ENCODE data around the gene SOCS1.
"Not testable (repeated sequence)": the region's sequence is repeated elsewhere in the genome, so short reads cannot be mapped to it uniquely, and the experiment has no call there.

SOCS1 gene

GRCh38 chr16:11235703-11235991, 20.4 kb downstream of the SOCS1 start:
- H3K36me3 Mint-ChIP-seq = no peaks in the 10 kb centered on the region
- H3K4me1 Mint-ChIP-seq = peaks cover 14% of the 10 kb centered on the region
- no peak overlapping the region for H3K4me3 Mint-ChIP-seq
- no peak for ATAC-seq (ENCODE audit: low read depth)
- H3K27me3 Mint-ChIP-seq = no peaks in the 10 kb centered on the region
- no peak overlapping the region for H3K27ac Mint-ChIP-seq
- H3K9me3 Mint-ChIP-seq = no peaks in the 10 kb centered on the region
- no peak for DNase-seq (ENCODE audit: low spot score in 2 of 2)

- Mint-ChIP-seq H3K4me3 (no peak overlapping the region), H3K27ac (no peak overlapping the region), H3K4me1 (peaks cover 14% of the 10 kb centered on the region)
These were observed 20.9 kb downstream of the SOCS1 start for GRCh38 chr16:11234884-11235702.

GRCh38 chr16:11233727-11234376, 22.2 kb downstream of the SOCS1 start:
- Mint-ChIP-seq H3K36me3 (no peaks in the 10 kb centered on the region), H3K9me3 (no peaks in the 10 kb centered on the region), H3K27me3 (no peaks in the 10 kb centered on the region), H3K4me3 (no peak overlapping the region), H3K27ac (no peak overlapping the region), H3K4me1 (peaks cover 18% of the 10 kb centered on the region)
- ATAC-seq (ENCODE audit: low read depth) (no peak), DNase-seq (ENCODE audit: low spot score in 2 of 2) (no peak)

More at GRCh38 chr16:11234884-11235702, 20.9 kb downstream of the SOCS1 start:
- ATAC-seq (ENCODE audit: low read depth) (no peak), DNase-seq (ENCODE audit: low spot score in 2 of 2) (no peak)
- H3K27me3 Mint-ChIP-seq = no peaks in the 10 kb centered on the region
- no peaks in the 10 kb centered on the region for H3K36me3 Mint-ChIP-seq
- no peaks in the 10 kb centered on the region for H3K9me3 Mint-ChIP-seq

GRCh38 chr16:11232852-11233726, 22.9 kb downstream of the SOCS1 start:
- peak; percentile 82 for ATAC-seq (ENCODE audit: low read depth)
- peak; percentile 41 to 51 for DNase-seq (ENCODE audit: low spot score in 2 of 2)
- Mint-ChIP-seq H3K27me3 (no peaks in the 10 kb centered on the region), H3K4me3 (peak overlapping the region; percentile 77), H3K36me3 (no peaks in the 10 kb centered on the region), H3K27ac (no peak overlapping the region), H3K4me1 (peaks cover 22% of the 10 kb centered on the region), H3K9me3 (no peaks in the 10 kb centered on the region)

GRCh38 chr16:11232302-11232851, 23.6 kb downstream of the SOCS1 start:
- H3K27me3 Mint-ChIP-seq = no peaks in the 10 kb centered on the region
- no peaks in the 10 kb centered on the region for H3K36me3 Mint-ChIP-seq
- H3K9me3 Mint-ChIP-seq = no peaks in the 10 kb centered on the region

GRCh38 chr16:11231367-11231970, 24.5 kb downstream of the SOCS1 start:
- Mint-ChIP-seq H3K9me3 (no peaks in the 10 kb centered on the region), H3K36me3 (no peaks in the 10 kb centered on the region), H3K27ac (no peak overlapping the region), H3K27me3 (no peaks in the 10 kb centered on the region), H3K4me1 (peaks cover 22% of the 10 kb centered on the region), H3K4me3 (no peak overlapping the region)
- DNase-seq (ENCODE audit: low spot score in 2 of 2) (no peak), ATAC-seq (ENCODE audit: low read depth) (no peak)

More at GRCh38 chr16:11232302-11232851, 23.6 kb downstream of the SOCS1 start:
- Mint-ChIP-seq H3K27ac (no peak overlapping the region), H3K4me3 (peak overlapping the region; percentile 77), H3K4me1 (peaks cover 22% of the 10 kb centered on the region)
- ATAC-seq (ENCODE audit: low read depth) (no peak), DNase-seq (ENCODE audit: low spot score in 2 of 2) (no peak)

- DNase-seq (ENCODE audit: low spot score in 2 of 2) (no peak), ATAC-seq (ENCODE audit: low read depth) (no peak)
- Mint-ChIP-seq H3K27ac (no peak overlapping the region), H3K36me3 (no peaks in the 10 kb centered on the region), H3K4me3 (no peak overlapping the region), H3K9me3 (no peaks in the 10 kb centered on the region), H3K27me3 (no peaks in the 10 kb centered on the region), H3K4me1 (peaks cover 29% of the 10 kb centered on the region)
These were observed 26.1 kb downstream of the SOCS1 start for GRCh38 chr16:11229906-11230305.

GRCh38 chr16:11229432-11229831, 26.6 kb downstream of the SOCS1 start:
- ATAC-seq (ENCODE audit: low read depth) = no peak
- no peak for DNase-seq (ENCODE audit: low spot score in 2 of 2)
- Mint-ChIP-seq H3K27me3 (no peaks in the 10 kb centered on the region), H3K27ac (no peak overlapping the region), H3K4me1 (peaks cover 34% of the 10 kb centered on the region), H3K4me3 (no peak overlapping the region), H3K36me3 (no peaks in the 10 kb centered on the region), H3K9me3 (no peaks in the 10 kb centered on the region)

- H3K4me3 Mint-ChIP-seq = peak overlapping the region; percentile 86
- peaks cover 26% of the 10 kb centered on the region for H3K4me1 Mint-ChIP-seq
- ATAC-seq (ENCODE audit: low read depth) (no peak), DNase-seq (ENCODE audit: low spot score in 2 of 2) (no peak)
- peak overlapping the region; percentile 89 for H3K27ac Mint-ChIP-seq
- H3K36me3 Mint-ChIP-seq = no peaks in the 10 kb centered on the region
- H3K27me3 Mint-ChIP-seq = no peaks in the 10 kb centered on the region
- H3K9me3 Mint-ChIP-seq = no peaks in the 10 kb centered on the region
These were observed 30.1 kb downstream of the SOCS1 start for GRCh38 chr16:11225677-11226549.

GRCh38 chr16:11224894-11225676, 30.9 kb downstream of the SOCS1 start:
- H3K36me3 Mint-ChIP-seq = no peaks in the 10 kb centered on the region
- no peaks in the 10 kb centered on the region for H3K9me3 Mint-ChIP-seq
- ATAC-seq (ENCODE audit: low read depth) = peak; percentile 91
- DNase-seq (ENCODE audit: low spot score in 2 of 2) = peak; percentile 63 to 70
- H3K4me3 Mint-ChIP-seq = peak overlapping the region; percentile 86
- peak overlapping the region; percentile 89 for H3K27ac Mint-ChIP-seq
- no peaks in the 10 kb centered on the region for H3K27me3 Mint-ChIP-seq
- peaks cover 27% of the 10 kb centered on the region for H3K4me1 Mint-ChIP-seq

GRCh38 chr16:11224096-11224893, 31.7 kb downstream of the SOCS1 start:
- Mint-ChIP-seq H3K4me1 (peaks cover 29% of the 10 kb centered on the region), H3K4me3 (peak overlapping the region; percentile 86), H3K36me3 (no peaks in the 10 kb centered on the region), H3K27me3 (no peaks in the 10 kb centered on the region), H3K9me3 (no peaks in the 10 kb centered on the region), H3K27ac (peak overlapping the region; percentile 89)
- ATAC-seq (ENCODE audit: low read depth) (peak; percentile 47), DNase-seq (ENCODE audit: low spot score in 2 of 2) (peak in 1 of 2 donors; percentile 33)

- not testable (repeated sequence) for ATAC-seq (ENCODE audit: low read depth); H3K9me3 Mint-ChIP-seq; DNase-seq (ENCODE audit: low spot score in 2 of 2); H3K27ac Mint-ChIP-seq; H3K36me3 Mint-ChIP-seq; H3K4me3 Mint-ChIP-seq; H3K27me3 Mint-ChIP-seq
- peaks cover 23% of the 10 kb centered on the region for H3K4me1 Mint-ChIP-seq
These were observed 35.5 kb downstream of the SOCS1 start for GRCh38 chr16:11220507-11220906.

Measured in memory B cell (primary cell).